RKO (cell line): ENCODE measurements around the gene NCEH1.
"Not testable (repeated sequence)": the region's sequence is repeated elsewhere in the genome, so short reads cannot be mapped to it uniquely, and the experiment has no call there.

ENCODE experiments used
- DNase-seq: peaks from one replicate; pipeline ENCODE4 v3.0.0-alpha.2; 2016; ENCODE audit warnings: low spot score

Gene NCEH1

GRCh38 chr3:172707967-172708366 lies 2.9 kb downstream of the NCEH1 start:
- no peak for DNase-seq

- DNase-seq, result no peak
These were observed 3.8 kb downstream of the NCEH1 start for GRCh38 chr3:172707030-172707429.

- DNase-seq, result no peak
These were observed 5.7 kb downstream of the NCEH1 start for GRCh38 chr3:172705170-172705569.

GRCh38 chr3:172704001-172704400 lies 6.9 kb downstream of the NCEH1 start:
- DNase-seq, result no peak

- DNase-seq, result not testable (repeated sequence)
These were observed 8.1 kb downstream of the NCEH1 start for GRCh38 chr3:172702731-172703130.

- no peak for DNase-seq
These were observed 8.6 kb downstream of the NCEH1 start for GRCh38 chr3:172702256-172702655.

GRCh38 chr3:172701751-172702150 lies 9.1 kb downstream of the NCEH1 start:
- DNase-seq, result no peak

DNA sequence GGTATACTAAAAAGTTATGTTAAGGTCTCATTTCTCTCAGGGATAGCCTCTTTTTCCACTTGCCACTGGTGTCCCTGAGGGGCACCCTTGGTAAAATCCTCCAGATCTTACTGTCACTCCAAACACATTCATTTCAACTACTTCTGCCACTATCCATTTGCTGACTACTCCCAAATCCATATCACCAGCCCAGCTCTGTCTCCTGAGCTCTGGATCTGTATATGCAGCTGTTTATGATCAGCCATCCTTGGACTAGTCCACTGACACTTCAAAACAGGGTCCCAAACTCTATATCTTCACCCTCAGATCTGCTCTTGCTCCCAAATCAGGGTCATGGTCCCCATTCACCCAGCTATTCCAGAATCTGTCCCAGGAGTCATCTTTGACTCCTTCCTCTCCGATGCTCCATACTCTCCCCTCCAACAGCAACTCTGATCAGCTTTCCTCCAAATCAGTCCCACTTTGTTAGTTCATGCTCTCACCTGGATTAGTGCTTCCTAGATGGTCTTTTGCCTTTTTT lies 9.9 kb downstream of the NCEH1 start:
- DNase-seq, result no peak

GRCh38 chr3:172700256-172700655 lies 10.6 kb downstream of the NCEH1 start:
- DNase-seq, result no peak

DNA sequence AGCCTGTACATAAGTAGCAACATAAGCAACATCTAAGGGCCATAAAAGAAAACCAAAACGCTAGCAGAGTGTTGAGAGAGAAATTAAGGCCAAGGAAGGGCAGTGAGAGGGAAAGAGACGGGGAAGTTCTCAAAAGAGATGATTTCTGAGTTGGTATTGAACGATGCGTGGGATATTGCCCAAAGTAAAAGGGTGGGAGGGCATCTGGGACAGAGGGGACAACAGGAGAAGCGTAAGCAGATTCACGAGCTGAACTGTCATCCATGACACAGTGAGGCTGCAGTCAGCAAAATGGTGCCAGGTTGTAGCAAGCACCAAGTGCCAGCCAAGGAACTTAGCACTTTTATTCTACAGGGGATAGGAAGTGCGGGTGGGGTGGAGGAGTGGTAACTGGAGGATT lies 11.8 kb downstream of the NCEH1 start:
- DNase-seq, result no peak

GRCh38 chr3:172698631-172699030 lies 12.2 kb downstream of the NCEH1 start:
- no peak for DNase-seq

DNA sequence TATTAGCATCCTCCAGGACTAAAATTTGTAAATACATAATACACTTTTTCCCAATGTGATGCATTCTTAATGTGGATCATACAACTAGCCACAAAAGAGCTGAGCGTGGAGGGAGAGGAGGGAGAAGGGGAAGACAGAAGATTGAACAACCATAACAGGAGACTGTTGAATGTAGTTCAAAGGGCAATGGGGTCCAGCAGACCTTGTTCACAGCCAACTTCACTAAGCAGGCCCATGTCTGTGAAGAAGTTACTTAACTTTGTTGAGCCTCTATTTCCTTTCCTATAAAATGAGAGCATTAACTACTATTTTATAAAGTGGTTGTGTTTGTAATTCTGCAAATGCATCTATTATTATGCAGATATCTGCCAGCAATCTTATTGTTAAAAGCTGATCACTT lies 13.3 kb downstream of the NCEH1 start:
- DNase-seq, result no peak

DNA sequence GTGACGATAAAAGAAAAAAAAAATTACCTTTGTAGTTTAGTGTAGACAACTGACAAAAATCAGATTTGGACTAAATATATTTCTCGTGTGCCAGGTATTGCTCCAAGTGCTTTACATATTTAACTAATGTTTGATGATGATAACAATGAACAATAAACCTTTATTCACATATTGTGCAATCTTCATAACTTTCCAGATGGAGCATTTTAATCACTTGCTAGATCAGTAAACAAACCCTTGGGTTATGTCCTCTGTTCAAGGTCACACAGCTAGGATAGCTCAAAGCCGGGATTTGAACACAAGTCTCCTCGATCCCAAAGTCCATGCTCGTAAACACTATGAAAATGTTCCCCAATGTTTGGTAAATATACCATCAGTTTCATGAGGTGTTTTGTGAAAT lies 14.5 kb downstream of the NCEH1 start:
- no peak for DNase-seq

DNA sequence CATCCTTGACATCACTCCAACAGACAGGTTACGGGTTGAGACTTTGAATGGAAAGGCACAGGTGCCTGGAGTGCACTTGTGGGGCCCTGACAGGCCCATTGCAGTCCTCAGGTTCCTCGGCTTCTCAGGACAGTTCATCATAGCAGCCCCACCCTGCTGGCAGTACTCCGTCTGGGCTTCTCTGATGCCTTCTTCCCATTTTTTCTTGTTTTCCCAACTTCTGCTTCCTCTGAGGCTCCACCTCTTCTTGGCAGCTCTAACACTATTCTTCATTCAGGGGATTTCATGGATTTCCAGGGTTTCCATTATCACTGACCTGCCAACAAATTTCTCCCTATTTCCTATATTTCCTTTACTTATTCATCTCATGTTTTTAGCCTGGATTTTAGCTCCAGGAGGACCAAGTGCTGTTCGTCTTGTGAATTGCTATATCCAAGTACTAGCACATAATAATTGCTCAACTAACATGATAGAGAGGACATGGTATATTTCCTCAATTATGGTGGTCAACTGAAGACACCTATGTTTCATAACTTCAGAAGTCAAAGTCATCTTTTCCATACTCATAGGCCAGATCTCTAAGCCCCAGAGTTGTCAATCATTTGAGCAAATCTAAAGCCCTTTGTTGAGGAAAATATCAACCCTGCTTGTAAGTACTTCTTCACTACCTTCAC lies 16.2 kb downstream of the NCEH1 start:
- no peak for DNase-seq

GRCh38 chr3:172692751-172693338 lies 18.0 kb downstream of the NCEH1 start:
- no peak for DNase-seq

DNA sequence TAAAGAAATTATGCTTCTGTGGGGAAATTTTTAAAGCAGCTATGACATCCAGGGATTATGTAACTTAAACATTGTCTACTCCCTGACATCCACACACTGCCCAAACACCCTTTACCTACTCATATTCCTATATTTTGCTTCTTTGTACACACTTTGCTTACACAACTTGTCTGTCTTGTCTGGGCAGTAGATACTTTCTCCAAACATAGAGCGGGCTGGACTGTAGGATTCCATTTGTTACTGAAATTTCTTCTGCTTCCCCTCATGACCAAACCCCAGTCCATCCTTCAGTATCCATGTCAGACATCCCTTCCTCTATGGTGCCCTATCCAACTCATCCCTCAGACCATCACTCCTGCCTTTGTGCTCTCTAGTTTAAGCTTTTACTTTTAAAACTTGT lies 19.9 kb downstream of the NCEH1 start:
- DNase-seq, result no peak

GRCh38 chr3:172688588-172688987 lies 22.3 kb downstream of the NCEH1 start:
- DNase-seq, result no peak

DNA sequence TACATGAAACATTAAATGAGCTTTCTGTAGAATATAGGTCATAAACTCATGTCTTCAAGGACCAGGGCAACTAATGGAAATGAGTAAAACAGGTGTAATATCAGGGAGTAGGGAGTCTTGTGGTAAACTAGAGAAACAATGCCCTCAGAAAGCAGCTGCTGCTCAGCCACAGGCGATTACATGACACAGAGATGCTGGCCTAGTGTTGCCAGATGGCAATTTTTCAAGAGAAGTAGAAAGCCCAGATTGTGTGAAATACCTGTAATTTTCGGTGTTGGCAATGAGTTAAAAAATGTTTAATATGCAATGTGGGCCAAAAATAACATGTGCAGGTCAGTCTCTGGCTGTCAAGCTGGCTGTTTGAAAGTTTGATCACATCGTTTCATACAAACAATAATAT lies 23.4 kb downstream of the NCEH1 start:
- no peak for DNase-seq

DNA sequence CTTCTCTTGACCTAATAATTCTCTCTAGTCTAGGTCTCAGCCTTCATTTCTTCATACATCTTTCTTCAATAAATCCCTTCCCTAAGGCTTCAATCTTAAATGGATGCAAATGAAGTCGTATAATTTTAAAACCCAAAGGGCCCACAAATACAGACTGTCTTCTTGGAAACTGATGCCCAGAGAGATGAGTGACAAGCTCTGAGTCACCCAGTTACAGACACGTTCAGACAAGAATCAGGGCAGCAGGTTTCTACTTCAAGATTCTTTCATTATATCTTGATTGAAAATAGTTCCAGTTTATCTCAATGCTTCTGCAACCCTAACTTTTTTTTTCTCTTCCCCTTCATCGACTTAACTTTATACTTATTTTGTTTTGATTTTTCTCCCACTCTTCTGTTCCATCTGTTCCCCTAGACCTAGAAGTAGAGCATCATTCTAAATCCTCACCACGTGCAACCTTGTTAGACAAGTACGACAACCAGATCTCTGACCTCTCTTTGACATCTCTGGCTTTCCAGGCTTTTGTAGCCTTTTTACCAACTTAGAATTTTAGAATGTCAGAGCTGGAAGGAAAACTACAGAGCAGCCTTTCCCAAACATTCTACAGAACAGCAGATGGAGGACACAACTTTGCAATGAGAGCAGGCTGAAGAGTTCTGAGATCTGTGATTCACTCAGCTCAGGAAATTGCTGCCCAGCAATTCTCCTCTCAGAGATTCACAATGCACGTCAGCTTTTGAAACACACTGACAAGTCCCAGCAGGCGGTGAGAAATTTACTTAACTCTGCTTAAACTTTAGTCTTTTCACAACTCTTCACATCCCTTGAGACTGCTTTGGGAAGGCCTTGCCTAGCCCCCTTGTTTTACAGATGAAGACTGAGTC lies 25.3 kb downstream of the NCEH1 start:
- no peak for DNase-seq

GRCh38 chr3:172680684-172681083 lies 30.2 kb downstream of the NCEH1 start:
- no peak for DNase-seq

- no peak for DNase-seq
These were observed 31.3 kb downstream of the NCEH1 start for GRCh38 chr3:172679599-172679998.

DNA sequence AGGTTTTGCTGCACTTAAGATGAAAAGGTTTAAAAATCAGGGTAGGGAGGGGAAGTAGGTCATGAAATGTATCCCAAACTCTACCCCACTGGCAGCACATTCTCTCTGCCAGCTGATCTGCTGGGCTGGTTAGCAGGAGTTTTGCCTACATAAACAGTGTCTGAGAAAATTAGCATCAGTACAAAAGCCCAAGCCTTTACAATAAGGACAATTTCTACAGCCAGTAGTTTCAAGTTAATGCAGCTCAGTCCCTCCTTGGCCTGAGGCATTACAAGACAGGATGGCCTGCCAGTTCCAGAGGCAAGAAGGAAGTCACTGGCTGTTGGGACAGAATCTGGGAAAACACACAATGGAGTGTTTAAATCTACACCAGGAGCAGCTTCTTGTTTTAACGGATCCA lies 32.8 kb downstream of the NCEH1 start:
- DNase-seq, result no peak
